HG02973 (cell line): ENCODE results near the gene CELF2.
"Not testable (repeated sequence)": the region's sequence is repeated elsewhere in the genome, so short reads cannot be mapped to it uniquely, and the experiment has no call there.

Experiments
- ATAC-seq: cut with Tn5 transposase; IDR thresholded peaks from one replicate; pipeline ENCODE4 v1.9.1; 2021; ENCODE audit warnings: moderate library complexity; ENCODE audit not compliant: unreplicated experiment

CELF2 gene

GRCh38 chr10:11120711-11121110 is 103.0 kb downstream of the CELF2 start:
- no peak for ATAC-seq

- ATAC-seq: not testable (repeated sequence)
Measured at GRCh38 chr10:11123892-11124291, 106.2 kb downstream of the CELF2 start.

- no peak for ATAC-seq
Measured at GRCh38 chr10:11125004-11125403, 107.3 kb downstream of the CELF2 start.

- ATAC-seq: not testable (repeated sequence)
Measured at GRCh38 chr10:11127017-11127416, 109.3 kb downstream of the CELF2 start.

- ATAC-seq: no peak
Measured at GRCh38 chr10:11131112-11131639, 113.5 kb downstream of the CELF2 start.

GRCh38 chr10:11134411-11134810 is 116.7 kb downstream of the CELF2 start:
- ATAC-seq: no peak

- no peak for ATAC-seq
Measured at GRCh38 chr10:11135709-11136108, 118.0 kb downstream of the CELF2 start.

- no peak for ATAC-seq
Measured at GRCh38 chr10:11138314-11139033, 120.8 kb downstream of the CELF2 start.

GRCh38 chr10:11140963-11141362 is 123.3 kb downstream of the CELF2 start:
- no peak for ATAC-seq

GRCh38 chr10:11141571-11142091 is 124.0 kb downstream of the CELF2 start:
- no peak for ATAC-seq

GRCh38 chr10:11142777-11143176 is 125.1 kb downstream of the CELF2 start:
- no peak for ATAC-seq

GRCh38 chr10:11143242-11143641 is 125.6 kb downstream of the CELF2 start:
- ATAC-seq: no peak

GRCh38 chr10:11144626-11145494 is 127.2 kb downstream of the CELF2 start:
- ATAC-seq: peak; percentile 6

GRCh38 chr10:11145495-11145855 is 127.8 kb downstream of the CELF2 start:
- peak; percentile 60 for ATAC-seq

GRCh38 chr10:11146402-11147171 is 128.9 kb downstream of the CELF2 start:
- no peak for ATAC-seq

GRCh38 chr10:11147722-11148121 is 130.1 kb downstream of the CELF2 start:
- ATAC-seq: no peak

- no peak for ATAC-seq
Measured at GRCh38 chr10:11148142-11149028, 130.7 kb downstream of the CELF2 start.

GRCh38 chr10:11149807-11150141 is 132.1 kb downstream of the CELF2 start:
- no peak for ATAC-seq

GRCh38 chr10:11150231-11150731 is 132.6 kb downstream of the CELF2 start:
- no peak for ATAC-seq

GRCh38 chr10:11150879-11151415 is 133.3 kb downstream of the CELF2 start:
- no peak for ATAC-seq
